Measurements from ENCODE around the gene FEZF2.

DNA sequence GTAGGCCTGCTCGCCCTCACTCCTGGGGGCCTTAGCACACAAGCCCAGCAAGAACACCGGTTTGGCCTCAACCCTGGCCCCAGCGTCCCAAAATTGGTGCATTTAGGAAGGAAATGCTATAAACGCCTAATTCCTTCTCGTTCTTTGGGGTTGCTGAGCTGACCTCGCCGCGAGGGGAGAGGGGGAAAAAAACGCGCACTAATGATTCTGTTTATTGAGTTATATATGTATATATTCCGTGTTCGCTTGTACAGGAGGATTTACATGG, 3.9 kb downstream of the FEZF2 start:
- TF ChIP-seq EZH2phosphoT487 (IDR thresholded peaks at IDR 0.05; ENCODE audit: borderline replicate concordance, low read length) (no peak), EZH2 (IDR thresholded peaks at IDR 0.05; ENCODE audit: low read length, unreplicated experiment) (no peak)
- TF ChIP-seq, protein P1, sequence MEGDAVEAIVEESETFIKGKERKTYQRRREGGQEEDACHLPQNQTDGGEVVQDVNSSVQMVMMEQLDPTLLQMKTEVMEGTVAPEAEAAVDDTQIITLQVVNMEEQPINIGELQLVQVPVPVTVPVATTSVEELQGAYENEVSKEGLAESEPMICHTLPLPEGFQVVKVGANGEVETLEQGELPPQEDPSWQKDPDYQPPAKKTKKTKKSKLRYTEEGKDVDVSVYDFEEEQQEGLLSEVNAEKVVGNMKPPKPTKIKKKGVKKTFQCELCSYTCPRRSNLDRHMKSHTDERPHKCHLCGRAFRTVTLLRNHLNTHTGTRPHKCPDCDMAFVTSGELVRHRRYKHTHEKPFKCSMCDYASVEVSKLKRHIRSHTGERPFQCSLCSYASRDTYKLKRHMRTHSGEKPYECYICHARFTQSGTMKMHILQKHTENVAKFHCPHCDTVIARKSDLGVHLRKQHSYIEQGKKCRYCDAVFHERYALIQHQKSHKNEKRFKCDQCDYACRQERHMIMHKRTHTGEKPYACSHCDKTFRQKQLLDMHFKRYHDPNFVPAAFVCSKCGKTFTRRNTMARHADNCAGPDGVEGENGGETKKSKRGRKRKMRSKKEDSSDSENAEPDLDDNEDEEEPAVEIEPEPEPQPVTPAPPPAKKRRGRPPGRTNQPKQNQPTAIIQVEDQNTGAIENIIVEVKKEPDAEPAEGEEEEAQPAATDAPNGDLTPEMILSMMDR (conservative IDR thresholded peaks at IDR 0.05; ENCODE audit: low read depth, low read length), result no peak
